Natural killer cell (primary cell): ENCODE measurements around the gene ZNF322. TPM values are rescaled to one million over a fixed set of nuclear protein-coding genes. Genes with fewer than 3 reads are reported as not detected.

ENCODE experiments used
- ATAC-seq, 3 donors: fragments of 150-1000 bp in 2 of 3; fragments of 200-7000 bp in 1 of 3; cut with Tn5 transposase; 1 replicate in 1 of 3; 2 replicates in 2 of 3; pipeline ENCODE4 v1.10.0; 2021; ENCODE audit warnings: mild to moderate bottlenecking in 2 of 3, moderate library complexity in 2 of 3
- DNase-seq, 2 donors: peaks; one replicate each; pipeline versions ENCODE4 v3.0.0 to v3.0.0-alpha.2; 2013 to 2021; ENCODE audit warnings: mixed read lengths in 1 of 2
- H3K27ac ChIP-seq: one replicate; pipeline ENCODE4 v1.5.1; 2013; ENCODE audit warnings: mild to moderate bottlenecking, low read length
- H3K27me3 ChIP-seq: one replicate; pipeline ENCODE4 v1.6.1; 2013; ENCODE audit warnings: low read length; ENCODE audit not compliant: control insufficient read depth, insufficient read depth
- H3K36me3 ChIP-seq: one replicate; pipeline ENCODE4 v1.6.1; 2013; ENCODE audit warnings: low read length; ENCODE audit not compliant: control insufficient read depth, insufficient read depth
- H3K4me1 ChIP-seq: one replicate; pipeline ENCODE4 v1.6.1; 2013; ENCODE audit warnings: low read length; ENCODE audit not compliant: control insufficient read depth, insufficient read depth
- H3K4me3 ChIP-seq: one replicate; pipeline ENCODE4 v1.5.1; 2013; ENCODE audit warnings: low read length
- H3K9me3 ChIP-seq: one replicate; pipeline ENCODE4 v1.6.1; 2013; ENCODE audit warnings: low read length; ENCODE audit not compliant: control insufficient read depth, insufficient read depth
- H3K27ac Mint-ChIP-seq, 2 donors: one replicate each; pipeline ENCODE4 v1.8.0; 2022; ENCODE audit warnings: mild to moderate bottlenecking in 2 of 2, mixed read lengths in 2 of 2, moderate library complexity in 1 of 2
- H3K27me3 Mint-ChIP-seq, 2 donors: one replicate each; pipeline ENCODE4 v1.8.0; 2022; ENCODE audit warnings: low read depth in 2 of 2, mixed read lengths in 2 of 2
- H3K36me3 Mint-ChIP-seq: one replicate; pipeline ENCODE4 v1.8.0; 2022; ENCODE audit warnings: mixed read lengths
- H3K4me1 Mint-ChIP-seq, 2 donors: one replicate each; pipeline ENCODE4 v1.8.0; 2022; ENCODE audit warnings: mixed read lengths in 2 of 2
- H3K4me3 Mint-ChIP-seq: one replicate; pipeline ENCODE4 v1.8.0; 2022; ENCODE audit warnings: mild to moderate bottlenecking, moderate library complexity, mixed read lengths
- H3K9me3 Mint-ChIP-seq, 2 donors: one replicate each; pipeline ENCODE4 v1.8.0; 2022; ENCODE audit warnings: mixed read lengths in 2 of 2
- WGBS: methylation state at CpG from one replicate; pipeline ENCODE4 v1.1.7; 2013; ENCODE audit warnings: missing lambda C conversion rate; ENCODE audit not compliant: insufficient coverage; 5-methylcytosine and 5-hydroxymethylcytosine counted together
- intact Hi-C: fragments of 100-400 bp; cut with micrococcal nuclease; formaldehyde crosslinking; loops from one replicate; pipeline ENCODE4 v1.14.2; 2022
- total RNA-seq, 4 donors: library from RNA; stranded (reverse); fragments of 120-200 nt in 1 of 4; gene quantifications; one replicate each; pipeline versions ENCODE4 v1.2.3 to v1.2.4, GENCODE V29; 2013 to 2022
- TF ChIP-seq, protein P1 (sequence below): fragments of 200-600 bp; IDR thresholded peaks from one replicate; pipeline ENCODE4 v1.8.0; 2022; ENCODE audit warnings: antibody characterized with exemption

ZNF322 gene
- total RNA-seq, 3 donors from 2014 or later (not counting 1 experiment from before 2014, with no cell fraction given) = 7.0 to 12.1 (median 9.3) TPM

DNA sequence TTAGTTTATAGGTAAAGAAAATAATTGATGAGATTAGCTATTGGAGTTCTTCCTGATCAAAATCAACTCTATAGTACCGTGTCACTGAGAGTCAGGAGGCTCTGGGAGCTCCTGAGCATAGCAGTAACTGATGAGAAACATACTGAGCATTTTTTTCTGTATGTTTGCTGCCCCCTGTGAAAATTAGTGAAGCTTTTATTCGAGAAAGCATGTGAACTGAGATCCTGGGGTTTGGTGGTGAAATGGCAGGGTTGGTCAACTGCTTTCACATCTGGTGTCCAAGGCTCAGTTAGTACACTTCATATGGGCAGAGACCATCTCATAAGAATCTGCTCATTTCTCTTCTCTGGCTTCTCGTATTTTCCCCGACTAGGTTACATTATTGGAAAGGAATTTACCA, 66.9 kb downstream of the ZNF322 start:
- no peak for ATAC-seq
- WGBS = 17% methylated on average over 2 of the region's 4 CpGs
- H3K9me3 Mint-ChIP-seq = no peaks in the 10 kb centered on the region
- Histone ChIP-seq H3K27ac (no peak overlapping the region), H3K4me3 (no peak overlapping the region), H3K4me1 (peaks cover 14% of the 10 kb centered on the region), H3K27me3 (peaks cover 20% of the 10 kb centered on the region), H3K9me3 (no peaks in the 10 kb centered on the region), H3K36me3 (no peaks in the 10 kb centered on the region)
- TF ChIP-seq, protein P1, sequence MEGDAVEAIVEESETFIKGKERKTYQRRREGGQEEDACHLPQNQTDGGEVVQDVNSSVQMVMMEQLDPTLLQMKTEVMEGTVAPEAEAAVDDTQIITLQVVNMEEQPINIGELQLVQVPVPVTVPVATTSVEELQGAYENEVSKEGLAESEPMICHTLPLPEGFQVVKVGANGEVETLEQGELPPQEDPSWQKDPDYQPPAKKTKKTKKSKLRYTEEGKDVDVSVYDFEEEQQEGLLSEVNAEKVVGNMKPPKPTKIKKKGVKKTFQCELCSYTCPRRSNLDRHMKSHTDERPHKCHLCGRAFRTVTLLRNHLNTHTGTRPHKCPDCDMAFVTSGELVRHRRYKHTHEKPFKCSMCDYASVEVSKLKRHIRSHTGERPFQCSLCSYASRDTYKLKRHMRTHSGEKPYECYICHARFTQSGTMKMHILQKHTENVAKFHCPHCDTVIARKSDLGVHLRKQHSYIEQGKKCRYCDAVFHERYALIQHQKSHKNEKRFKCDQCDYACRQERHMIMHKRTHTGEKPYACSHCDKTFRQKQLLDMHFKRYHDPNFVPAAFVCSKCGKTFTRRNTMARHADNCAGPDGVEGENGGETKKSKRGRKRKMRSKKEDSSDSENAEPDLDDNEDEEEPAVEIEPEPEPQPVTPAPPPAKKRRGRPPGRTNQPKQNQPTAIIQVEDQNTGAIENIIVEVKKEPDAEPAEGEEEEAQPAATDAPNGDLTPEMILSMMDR = no peak
- no peak for DNase-seq
- H3K4me3 Mint-ChIP-seq = no peak overlapping the region
- no peaks in the 10 kb centered on the region for H3K4me1 Mint-ChIP-seq
- peaks cover 12 to 37% of the 10 kb centered on the region in 2 donors for H3K27me3 Mint-ChIP-seq
- intact Hi-C loops = no loop called here
- H3K27ac Mint-ChIP-seq = no peak overlapping the region
- no peaks in the 10 kb centered on the region for H3K36me3 Mint-ChIP-seq

DNA sequence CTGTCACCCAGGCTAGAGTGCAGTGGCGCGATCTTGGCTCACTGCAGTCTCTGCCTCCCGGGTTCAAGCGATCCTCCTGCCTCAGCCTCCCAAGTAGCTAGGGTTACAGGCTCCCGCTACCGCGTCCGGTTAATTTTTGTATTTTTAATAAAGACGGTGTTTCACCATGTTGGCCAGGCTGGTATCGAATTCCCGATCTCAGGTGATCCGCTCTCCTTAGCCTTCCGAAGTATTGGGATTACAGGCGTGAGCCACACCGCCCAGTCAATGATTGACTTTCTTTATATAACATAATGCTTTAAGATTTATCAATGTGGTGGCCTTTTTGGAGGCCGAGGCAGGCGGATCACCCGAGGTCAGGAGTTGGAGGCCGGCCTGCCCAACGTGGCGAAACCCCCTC, 70.6 kb downstream of the ZNF322 start:
- ATAC-seq (no peak), DNase-seq (no peak)
- WGBS = 95% methylated on average over 17 of the region's 21 CpGs
- H3K9me3 ChIP-seq = no peaks in the 10 kb centered on the region
- peaks cover 19% of the 10 kb centered on the region for H3K27me3 ChIP-seq
- H3K36me3 ChIP-seq = no peaks in the 10 kb centered on the region
- Mint-ChIP-seq H3K4me3 (no peak overlapping the region), H3K9me3 (no peaks in the 10 kb centered on the region), H3K27ac (no peak overlapping the region), H3K4me1 (no peaks in the 10 kb centered on the region), H3K27me3 (peaks cover 25 to 48% of the 10 kb centered on the region in 2 donors), H3K36me3 (no peaks in the 10 kb centered on the region)
- no peak overlapping the region for H3K4me3 ChIP-seq
- H3K27ac ChIP-seq = no peak overlapping the region
- TF ChIP-seq, protein P1 = no peak
- intact Hi-C loops = no loop called here
- H3K4me1 ChIP-seq = no peaks in the 10 kb centered on the region

Other genes starting within 250 kb of the ZNF322 start
- 100 to 1,000 TPM in 2 of 3 donors, 10 to 100 TPM in 1; 88.1 to 154 (median 142) TPM for gene BTN3A3, start 219.2 kb downstream of the ZNF322 start, total RNA-seq
- 10 to 100 TPM; 33.8 to 51.2 (median 43.3) TPM for gene BTN2A1, start 201.8 kb downstream of the ZNF322 start, total RNA-seq
- not detected for gene BTN1A1, start 159.4 kb downstream of the ZNF322 start, total RNA-seq
- 10 to 100 TPM; 55.7 to 80.6 (median 70.3) TPM for gene HMGN4, start 121.4 kb downstream of the ZNF322 start, total RNA-seq
- 10 to 100 TPM; 23.9 to 30.7 (median 29.9) TPM for gene ABT1, start 62.8 kb downstream of the ZNF322 start, total RNA-seq